KBM-7 (cell line): ENCODE results near the gene ZBED1.
"Not testable (repeated sequence)": the region's sequence is repeated elsewhere in the genome, so short reads cannot be mapped to it uniquely, and the experiment has no call there.

ENCODE experiments used
- DNase-seq: peaks from one replicate; pipeline ENCODE4 v3.0.0-alpha.2; 2015
- in situ Hi-C: fragments of 300-500 bp; cut with MboI; formaldehyde crosslinking; loops from 2 replicates; pipeline ENCODE4 v1.14.3; 2020; ENCODE audit warnings: low sequenced_read_pairs, low pct_unique_long_range_greater_than_20kb, mixed read lengths

The ZBED1 gene

DNA sequence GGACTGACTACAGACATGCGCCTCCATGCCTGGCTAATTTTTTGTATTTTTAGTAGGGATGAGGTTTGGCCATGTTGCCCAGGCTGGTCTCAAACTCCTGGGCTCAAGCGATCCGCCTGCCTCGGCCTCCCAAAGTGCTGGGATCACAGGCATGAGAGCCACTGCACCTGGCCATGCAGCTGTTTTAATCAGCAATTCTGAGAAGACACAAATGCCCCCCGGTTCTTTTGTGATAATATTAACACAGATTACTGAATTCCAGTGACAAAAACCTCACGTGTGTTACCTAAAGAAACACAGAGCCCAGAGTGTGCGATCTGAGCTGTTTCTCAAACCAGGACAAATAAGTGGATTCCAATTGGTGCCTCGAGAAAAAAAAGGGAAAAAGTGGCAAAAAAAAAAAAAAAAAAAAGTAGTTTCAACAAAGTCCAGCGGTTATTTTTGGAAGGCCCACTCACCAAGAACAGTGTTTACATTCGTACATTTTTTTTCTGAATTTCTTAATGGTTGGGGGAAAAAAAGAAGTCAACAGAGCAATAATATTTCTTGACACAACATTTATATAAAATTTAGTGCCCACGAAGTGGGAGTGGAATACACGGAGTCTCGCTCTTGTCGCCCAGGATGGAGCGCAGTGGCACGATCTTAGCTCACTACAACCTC, 17.2 kb downstream of the ZBED1 start:
- DNase-seq: no peak
- in situ Hi-C loops: no loop called here

DNA sequence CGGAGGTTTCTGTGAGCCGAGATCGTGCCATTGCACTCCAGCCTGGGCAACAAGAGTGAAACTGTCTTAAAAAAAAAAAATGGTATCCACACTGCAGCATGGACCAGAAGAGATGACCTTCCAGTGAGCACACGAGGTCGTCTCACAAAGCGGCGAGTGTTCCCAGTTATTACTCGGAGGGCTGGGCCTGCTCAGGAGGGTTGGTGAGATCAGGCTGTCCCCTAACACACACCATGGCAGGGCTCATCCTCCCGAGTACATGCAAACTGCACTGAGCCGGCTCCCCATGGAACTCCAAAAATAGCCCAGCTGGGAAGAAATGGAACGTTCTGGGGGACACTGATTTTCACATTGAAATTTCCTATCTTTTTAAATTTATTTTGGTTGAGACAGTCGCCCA, 19.2 kb downstream of the ZBED1 start:
- in situ Hi-C loops, DNase-seq: not testable (repeated sequence)

DNA sequence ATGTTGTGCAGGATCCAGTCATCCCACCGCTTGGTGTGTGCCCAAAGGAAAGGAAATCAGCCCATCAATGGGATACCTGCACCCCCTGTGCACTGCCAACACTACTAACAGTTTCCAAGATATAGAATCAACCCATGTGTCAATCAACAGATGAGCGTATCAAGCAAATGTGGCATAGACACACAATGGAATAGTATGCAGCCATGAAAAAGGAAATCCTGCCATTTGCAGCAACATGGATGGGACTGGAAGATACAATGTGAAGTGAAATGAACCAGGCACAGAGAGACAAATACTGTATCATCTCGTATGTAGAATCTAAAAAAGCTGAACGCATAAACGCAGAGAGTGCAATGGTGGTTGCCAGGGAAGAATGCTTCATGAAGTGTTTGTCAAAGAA, 20.8 kb downstream of the ZBED1 start:
- DNase-seq, in situ Hi-C loops: not testable (repeated sequence)

DNA sequence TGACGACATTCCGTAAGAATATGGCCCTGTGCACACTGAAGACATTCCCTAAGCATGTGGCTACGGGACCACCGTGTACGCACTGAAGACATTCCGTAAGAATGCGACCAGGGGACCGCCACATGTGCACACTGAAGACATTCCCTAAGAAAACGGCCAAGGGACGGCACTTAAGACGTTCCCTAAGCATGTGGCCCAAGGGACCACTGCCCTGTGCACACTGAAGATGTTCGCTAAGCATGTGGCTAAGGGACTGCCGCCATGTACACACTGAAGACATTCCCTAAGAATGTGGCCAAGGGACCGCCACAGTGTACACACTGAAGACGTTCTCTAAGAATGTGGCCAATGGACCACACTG, 21.4 kb downstream of the ZBED1 start:
- in situ Hi-C loops: no loop called here

DNA sequence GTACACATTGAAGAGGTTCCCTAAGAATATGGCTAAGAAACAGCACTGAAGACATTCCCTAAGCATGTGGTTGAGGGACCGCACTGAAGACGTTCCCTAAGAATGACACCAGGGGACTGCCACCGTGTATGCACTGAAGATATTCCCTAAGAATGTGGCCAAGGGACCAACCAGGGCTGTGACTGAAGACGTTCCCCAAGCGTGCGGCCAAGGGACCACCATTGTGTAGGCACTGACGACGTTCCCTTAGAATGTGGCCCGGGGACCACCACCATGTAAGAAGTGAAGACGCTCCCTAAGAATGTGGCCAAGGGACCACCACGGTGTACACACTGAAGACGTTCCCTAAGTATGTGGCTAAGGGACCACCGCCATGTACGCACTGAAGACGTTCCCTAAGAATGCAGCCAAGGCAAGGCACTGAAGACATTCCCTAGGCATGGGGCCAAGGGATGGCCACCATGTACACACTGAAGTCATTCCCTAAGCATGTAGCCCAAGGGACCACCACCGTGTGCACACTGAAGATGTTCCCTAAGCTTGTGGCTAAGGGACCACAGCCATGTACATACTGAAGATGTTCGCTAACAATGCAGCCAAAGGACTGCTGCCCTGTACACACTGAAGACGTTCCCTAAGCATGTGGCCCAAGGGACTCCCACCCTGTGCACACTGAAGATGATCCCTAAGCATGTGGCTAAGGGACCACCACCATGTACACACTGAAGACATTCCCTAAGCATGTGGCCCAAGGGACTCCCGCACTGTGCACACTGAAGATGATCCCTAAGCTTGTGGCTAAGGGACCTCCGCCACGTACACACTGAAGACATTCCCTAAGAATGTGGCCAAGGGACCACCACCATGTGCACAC, 22.0 kb downstream of the ZBED1 start:
- in situ Hi-C loops: no loop called here
- DNase-seq: no peak

More for the DNA sequence above, 21.4 kb downstream of the ZBED1 start:
- no peak for DNase-seq

DNA sequence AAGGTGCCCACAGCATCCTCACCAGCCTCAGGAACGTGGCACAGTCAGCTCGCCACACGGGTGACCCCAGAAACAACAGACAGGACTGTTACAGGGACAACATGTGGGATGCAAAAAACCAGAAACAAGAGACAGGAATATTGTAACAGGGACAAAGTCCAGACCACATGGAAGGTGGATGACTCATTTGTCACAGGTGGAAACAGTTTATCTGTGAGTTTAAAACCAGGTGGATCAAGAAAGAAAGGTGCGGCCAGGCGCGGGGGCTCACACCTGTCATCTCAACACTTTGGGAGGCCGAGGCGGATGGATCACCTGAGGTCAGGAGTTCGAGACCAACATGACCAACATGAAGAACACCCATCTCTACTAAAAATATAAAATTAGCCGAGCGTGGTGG, 23.5 kb downstream of the ZBED1 start:
- in situ Hi-C loops, DNase-seq: not testable (repeated sequence)

DNA sequence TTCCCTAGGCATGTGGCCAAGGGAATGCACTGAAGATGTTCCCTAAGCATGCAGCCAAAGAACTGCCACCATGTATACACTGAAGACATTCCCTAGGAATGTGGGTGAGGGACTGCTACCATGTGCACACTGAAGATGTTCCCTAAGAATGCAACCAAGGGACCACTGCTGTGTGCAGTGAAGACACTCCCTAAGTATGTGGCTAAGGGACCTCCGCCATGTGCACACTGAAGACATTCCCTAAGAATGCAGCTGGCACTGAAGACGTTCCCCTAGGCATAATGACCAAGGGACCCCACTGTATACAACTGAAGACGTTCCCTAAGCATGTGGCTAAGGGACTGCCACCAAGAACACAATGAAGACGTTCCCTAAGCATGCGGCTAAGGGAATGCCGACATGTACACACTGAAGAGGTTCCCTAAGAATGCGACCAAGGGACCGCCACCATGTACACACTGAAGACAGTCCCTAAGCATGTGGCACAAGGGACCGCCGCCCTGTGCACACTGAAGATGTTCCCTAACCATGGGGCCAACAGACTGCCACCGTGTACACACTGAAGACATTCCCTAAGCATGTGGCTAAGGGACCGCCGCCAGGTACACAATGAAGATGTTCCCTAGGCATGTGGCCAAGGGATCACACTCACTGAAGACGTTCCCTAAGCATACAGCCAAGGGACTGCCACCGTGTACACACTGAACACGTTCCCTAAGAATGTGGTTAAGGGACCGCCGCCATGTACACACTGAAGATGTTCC, 25.6 kb downstream of the ZBED1 start:
- no peak for DNase-seq

DNA sequence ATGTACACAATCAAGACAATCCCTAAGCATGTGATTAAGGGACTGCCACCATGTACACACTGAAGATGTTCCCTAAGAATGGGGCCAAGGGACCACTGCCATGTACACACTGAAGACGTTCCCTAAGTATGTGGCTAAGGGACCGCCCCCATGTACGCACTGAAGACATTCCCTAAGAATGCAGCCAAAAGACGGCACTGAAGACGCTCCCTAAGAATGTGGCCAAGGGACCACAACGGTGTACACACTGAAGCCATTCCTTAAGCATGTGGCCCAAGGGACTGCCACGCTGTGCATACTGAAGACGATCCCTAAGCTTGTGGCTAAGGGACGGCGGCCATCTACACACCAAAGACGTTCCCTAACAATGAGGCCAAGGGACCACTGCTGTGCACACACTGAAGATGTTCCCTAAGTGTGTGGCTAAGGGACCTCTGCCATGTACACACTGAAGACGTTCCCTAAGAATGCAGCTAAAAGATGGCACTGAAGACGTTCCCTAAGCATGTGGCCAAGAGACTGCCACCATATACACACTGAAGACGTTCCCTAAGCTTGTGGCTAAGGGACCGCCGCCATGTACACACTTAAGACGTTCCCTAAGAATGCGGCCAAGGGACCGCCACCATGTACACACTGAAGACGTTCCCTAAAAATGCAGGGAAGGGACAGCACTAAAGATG, 26.4 kb downstream of the ZBED1 start:
- in situ Hi-C loops: no loop called here
- no peak for DNase-seq

More for the DNA sequence above, 25.6 kb downstream of the ZBED1 start:
- in situ Hi-C loops: no loop called here

DNA sequence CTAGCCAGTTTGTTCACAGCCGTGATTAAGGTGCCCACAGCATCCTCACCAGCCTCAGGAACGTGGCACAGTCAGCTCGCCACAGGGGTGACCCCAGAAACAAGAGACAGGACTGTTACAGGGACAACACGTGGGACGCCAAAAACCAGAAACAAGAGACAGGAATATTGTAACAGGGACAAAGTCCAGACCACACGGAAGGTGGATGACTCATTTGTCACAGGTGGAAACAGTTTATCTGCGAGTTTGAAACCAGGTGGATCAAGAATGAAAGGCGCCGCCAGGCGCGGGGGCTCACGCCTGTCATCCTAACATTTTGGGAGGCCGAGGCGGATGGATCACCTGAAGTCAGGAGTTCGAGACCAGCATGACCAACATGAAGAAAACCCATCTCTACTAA, 27.7 kb downstream of the ZBED1 start:
- DNase-seq, in situ Hi-C loops: not testable (repeated sequence)

DNA sequence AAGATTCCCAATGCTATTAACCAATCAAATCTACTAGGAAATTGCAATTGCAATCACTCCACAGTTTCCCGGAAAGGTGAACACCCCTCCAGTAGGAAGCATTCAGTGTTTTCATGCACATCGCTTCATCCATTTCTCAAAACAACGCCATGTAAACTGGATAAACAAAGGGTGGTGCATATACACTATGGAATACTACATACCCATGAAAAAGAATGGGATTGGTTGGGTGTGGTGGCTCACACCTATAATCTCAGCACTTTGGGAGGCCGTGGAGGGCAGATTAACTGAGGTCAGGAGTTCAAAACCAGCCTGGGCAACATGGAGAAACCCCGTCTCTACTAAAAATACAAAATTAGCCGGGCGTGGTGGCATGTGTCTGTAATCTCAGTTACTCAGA, 29.1 kb downstream of the ZBED1 start:
- in situ Hi-C loops: no loop called here
- no peak for DNase-seq

DNA sequence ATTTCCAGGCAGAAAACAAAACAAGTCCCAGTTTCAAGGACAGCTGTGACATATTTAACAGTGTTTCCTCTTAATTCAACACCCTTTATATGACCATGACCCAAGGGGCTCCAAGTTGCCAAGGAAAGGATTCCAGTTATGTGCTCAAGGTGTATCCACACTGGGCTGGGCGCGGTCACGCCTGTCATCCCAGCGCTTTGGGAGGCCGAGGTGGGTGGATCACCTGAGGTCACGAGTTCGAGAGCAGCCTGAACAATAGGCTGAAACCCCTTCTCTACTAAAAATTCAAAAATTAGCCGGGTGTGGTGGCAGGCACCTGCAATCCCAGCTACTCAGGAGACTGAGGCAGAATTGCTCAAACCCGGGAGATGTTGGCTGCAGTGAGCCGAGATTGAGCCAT, 29.6 kb downstream of the ZBED1 start:
- in situ Hi-C loops, DNase-seq: not testable (repeated sequence)

DNA sequence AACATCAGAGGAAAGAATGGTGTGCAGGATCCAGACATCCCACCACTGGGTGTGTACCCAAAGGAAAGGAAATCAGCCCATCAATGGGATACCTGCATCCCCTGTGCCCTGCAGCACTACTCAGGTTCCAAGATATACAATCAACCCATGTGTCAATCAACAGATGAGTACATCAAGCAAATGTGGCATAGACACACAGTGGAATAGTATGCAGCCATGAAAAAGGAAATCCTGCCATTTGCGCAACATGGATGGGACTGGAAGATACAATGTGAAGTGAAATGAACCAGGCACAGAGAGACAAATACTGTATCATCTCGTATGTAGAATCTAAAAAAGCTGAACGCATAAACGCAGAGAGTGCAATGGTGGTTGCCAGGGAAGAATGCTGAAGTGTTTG, 30.9 kb downstream of the ZBED1 start:
- in situ Hi-C loops, DNase-seq: not testable (repeated sequence)

DNA sequence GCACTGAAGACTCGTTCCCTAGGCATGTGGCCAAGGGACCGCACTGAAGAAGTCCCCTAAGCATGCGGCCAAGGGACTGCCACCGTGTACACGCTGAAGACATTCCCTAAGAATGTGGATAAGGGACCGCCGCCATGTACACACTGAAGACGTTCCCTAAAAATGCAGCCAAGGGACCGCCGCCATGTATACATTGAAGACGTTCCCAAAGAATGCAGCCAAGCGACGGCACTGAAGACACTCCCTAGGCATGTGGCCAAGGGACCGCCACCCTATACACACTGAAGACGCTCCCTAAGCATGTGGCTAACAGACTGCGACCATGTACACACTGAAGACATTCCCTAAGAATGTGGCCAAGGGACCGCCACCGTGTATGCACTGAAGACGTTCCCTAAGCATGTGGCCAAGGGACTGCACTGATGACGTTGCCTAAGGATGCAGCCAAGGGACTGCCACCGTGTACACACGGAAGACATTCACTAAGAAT, 31.5 kb downstream of the ZBED1 start:
- DNase-seq: no peak
- in situ Hi-C loops: no loop called here

DNA sequence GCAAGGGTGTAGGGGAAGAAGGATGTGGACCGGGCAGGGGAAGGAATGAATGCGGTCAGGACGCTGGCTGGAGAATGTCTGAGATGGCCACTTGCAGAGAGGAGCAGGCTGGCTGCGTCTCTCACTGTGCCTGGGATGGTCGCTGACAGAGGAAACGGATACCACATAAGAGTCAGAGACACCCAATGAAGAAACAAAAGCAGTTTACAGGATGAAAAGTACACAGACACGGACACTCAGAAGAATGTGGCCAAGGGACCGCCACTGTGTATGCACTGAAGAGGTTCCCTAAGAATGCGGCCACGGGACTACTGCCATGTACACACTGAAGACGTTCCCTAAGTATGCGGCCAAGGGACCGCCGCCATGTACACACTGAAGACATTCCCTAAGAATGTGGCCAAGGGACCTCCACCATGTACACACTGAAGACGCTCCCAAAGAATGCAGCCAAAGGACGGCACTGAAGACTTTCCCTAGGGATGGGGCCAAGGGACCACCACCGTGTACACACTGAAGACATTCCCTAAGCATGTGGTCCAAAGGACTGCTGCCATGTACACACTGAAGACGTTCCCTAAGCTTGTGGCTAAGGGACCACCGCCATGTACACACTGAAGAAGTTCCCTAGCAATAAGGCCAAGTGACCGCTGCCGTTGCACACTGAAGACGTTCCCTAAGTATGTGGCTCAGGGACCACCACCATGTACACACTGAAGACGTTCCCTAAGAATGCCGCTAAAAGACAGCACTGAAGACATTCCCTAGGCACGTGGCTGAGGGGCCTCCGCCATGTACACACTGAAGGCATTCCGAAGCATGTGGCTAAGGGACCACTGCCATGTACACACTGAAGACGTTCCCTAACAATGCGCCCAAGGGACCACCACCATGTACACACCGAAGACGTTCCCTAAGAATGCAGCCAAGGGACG, 32.2 kb downstream of the ZBED1 start:
- in situ Hi-C loops: no loop called here
- DNase-seq: no peak

DNA sequence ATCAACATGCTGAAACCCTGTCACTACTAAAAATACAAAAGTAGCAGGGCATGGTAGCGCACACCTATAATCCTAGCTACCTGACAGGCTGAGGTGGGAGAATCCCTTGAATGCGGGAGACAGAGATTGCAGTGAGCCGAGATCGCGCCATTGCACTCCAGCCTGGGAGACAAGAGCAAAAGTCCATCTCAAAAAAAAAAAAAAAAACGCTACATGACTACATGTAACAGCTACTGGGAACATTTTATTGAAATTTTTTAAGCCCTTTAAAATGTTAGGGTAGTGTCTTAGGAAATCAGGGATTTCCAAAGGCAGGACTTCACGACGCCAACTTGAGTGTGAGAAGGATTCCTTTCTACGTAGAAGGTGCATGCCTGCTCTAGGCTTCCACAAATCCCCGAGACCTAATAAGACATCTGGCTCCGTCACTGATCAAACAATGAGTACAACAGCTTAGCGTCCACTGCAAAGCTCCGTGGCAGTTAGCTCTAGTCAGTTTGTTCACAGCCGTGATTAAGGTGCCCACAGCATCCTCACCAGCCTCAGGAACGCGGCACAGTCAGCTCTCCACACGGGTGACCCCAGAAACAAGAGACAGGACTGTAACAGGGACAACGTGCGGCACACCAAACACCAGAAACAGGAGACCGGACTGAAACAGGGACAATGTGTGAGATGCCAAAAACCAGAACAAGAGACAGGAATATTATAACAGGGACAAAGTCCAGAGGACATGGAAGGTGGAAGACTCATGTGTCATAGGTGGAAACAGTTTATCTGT, 33.7 kb downstream of the ZBED1 start:
- in situ Hi-C loops: no loop called here
- DNase-seq: no peak

DNA sequence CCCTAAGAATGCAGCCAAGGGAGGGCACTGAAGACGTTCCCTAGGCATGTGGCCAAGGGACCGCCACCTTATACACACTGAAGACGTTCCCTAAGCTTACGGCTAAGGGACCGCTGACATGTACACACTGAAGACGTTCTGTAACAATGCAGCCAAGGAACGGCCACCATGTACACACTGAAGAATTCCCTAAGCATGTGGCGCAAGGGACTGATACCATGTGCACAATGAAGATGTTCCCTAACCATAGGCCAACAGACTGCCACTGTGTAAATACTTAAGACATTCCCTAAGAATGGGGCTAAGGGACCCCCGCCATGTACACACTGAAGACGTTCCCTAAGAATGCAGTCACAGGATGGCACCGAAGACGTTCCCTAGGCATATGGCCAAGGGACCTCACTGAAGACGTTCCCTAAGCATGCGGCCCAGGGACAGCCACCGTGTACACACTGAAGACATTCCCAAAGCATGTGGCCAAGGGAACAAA, 36.1 kb downstream of the ZBED1 start:
- in situ Hi-C loops: no loop called here
- peak; percentile 37 for DNase-seq

DNA sequence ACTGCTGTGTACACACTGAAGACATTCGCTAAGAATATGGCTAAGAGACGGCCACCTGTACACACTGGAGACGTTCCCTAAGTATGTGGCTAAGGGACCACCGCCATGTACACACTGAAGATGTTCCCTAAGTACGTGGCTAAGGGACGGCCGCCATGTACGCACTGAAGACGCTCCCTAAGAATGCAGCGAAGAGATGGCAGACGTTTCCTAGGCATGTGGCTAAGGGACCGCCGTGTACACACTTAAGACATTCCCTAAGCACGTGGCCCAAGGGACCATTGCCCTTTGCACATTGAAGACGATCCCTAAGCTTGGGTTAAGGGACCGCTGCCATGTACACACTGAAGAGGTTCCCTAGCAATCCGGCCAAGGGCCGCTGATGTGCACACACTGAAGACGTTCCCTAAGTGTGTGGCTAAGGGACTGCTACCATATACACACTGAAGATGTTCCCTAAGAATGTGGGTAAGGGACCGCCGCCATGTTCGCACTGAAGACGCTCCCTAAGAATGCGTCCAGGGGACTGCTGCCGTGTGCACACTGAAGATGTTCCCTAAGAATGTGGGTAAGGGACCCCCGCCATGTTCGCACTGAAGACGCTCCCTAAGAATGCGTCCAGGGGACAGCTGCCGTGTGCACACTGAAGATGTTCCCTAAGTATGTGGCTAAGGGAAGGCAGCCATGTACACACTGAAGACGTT, 36.7 kb downstream of the ZBED1 start:
- in situ Hi-C loops: no loop called here
- DNase-seq: peak; percentile 55
